HEK293 (cell line): Measurements from ENCODE around the gene DOCK9.
A peak's percentile ranks its signal among the peaks of the same experiment; 100 is the strongest.

Experiments
- CTCF ChIA-PET: fragments of 350-600 bp; formaldehyde crosslinking; extraction: SDS; loops from one replicate; lab custom pipeline; 2021; ENCODE audit warnings: antibody characterized with exemption; lab: Yijun Ruan, JAX
- POLR2A ChIA-PET: fragments of 300-600 bp; formaldehyde crosslinking; extraction: SDS; loops from one replicate; lab custom pipeline; 2020; ENCODE audit warnings: antibody characterized with exemption, inconsistent platforms; lab: Yijun Ruan, JAX
- H3K27ac ChIP-seq: fragments of 200-500 bp; sonication (Bioruptor generic); 2 replicates; pipeline ENCODE4 v1.5.1; 2014; ENCODE audit warnings: low read depth, low read length, control low read depth, inconsistent platforms; ENCODE audit errors: extremely low read depth
- H3K36me3 ChIP-seq, 2 experiments: fragments of 200-500 bp in 1 of 2; sonication (Bioruptor generic) in 1 of 2; 1 replicate in 1 of 2; 2 replicates in 1 of 2; pipeline ENCODE4 v1.5.1; 2014 to 2017; ENCODE audit warnings: inconsistent platforms in 2 of 2, low read length in 2 of 2; ENCODE audit not compliant: control insufficient read depth in 2 of 2, insufficient read depth in 1 of 2
- H3K4me1 ChIP-seq: fragments of 200-500 bp; sonication (Bioruptor generic); 2 replicates; pipeline ENCODE4 v1.5.1; 2014; ENCODE audit warnings: mild to moderate bottlenecking, low read length, inconsistent platforms; ENCODE audit not compliant: control insufficient read depth, insufficient read depth
- H3K4me3 ChIP-seq: 2 replicates; pipeline ENCODE4 v1.5.1; 2011; ENCODE audit warnings: low read depth, mild to moderate bottlenecking, control low read depth, low read length, moderate library complexity
- H3K9me3 ChIP-seq: fragments of 200-500 bp; sonication (Bioruptor generic); 2 replicates; pipeline ENCODE4 v1.5.1; 2014; ENCODE audit warnings: low read depth, low read length, inconsistent platforms; ENCODE audit not compliant: control insufficient read depth, insufficient read depth
- EGR2 ChIP-seq: fragments of 450-650 bp; formaldehyde crosslinking; IDR thresholded peaks from 2 replicates; pipeline ENCODE4 v1.5.1; 2016; ENCODE audit warnings: low read depth, missing biosample characterization, missing genetic modification characterization
- GLI2 ChIP-seq: fragments of 450-650 bp; formaldehyde crosslinking; IDR thresholded peaks from 2 replicates; pipeline ENCODE4; 2017; ENCODE audit warnings: missing biosample characterization, missing genetic modification characterization, low read depth, borderline replicate concordance
- KLF1 ChIP-seq: fragments of 450-650 bp; formaldehyde crosslinking; IDR thresholded peaks from 2 replicates; pipeline ENCODE4 v1.5.1; 2016; ENCODE audit warnings: missing biosample characterization, missing genetic modification characterization
- MZF1 ChIP-seq: fragments of 450-650 bp; formaldehyde crosslinking; IDR thresholded peaks from 2 replicates; pipeline ENCODE4 v1.5.1; 2017; ENCODE audit warnings: missing biosample characterization, missing genetic modification characterization, borderline replicate concordance
- PRDM10 ChIP-seq: fragments of 450-650 bp; formaldehyde crosslinking; IDR thresholded peaks from 2 replicates; pipeline ENCODE4 v1.5.1; 2016; ENCODE audit warnings: missing biosample characterization, missing genetic modification characterization
- SCRT2 ChIP-seq: fragments of 450-650 bp; formaldehyde crosslinking; IDR thresholded peaks from 2 replicates; pipeline ENCODE4 v1.5.1; 2016; ENCODE audit warnings: missing biosample characterization, missing genetic modification characterization
- WT1 ChIP-seq: fragments of 450-650 bp; formaldehyde crosslinking; IDR thresholded peaks from 2 replicates; pipeline ENCODE4 v1.5.1; 2016; ENCODE audit warnings: missing biosample characterization, missing genetic modification characterization
- ZBTB17 ChIP-seq: fragments of 450-650 bp; formaldehyde crosslinking; IDR thresholded peaks from 2 replicates; pipeline ENCODE4 v1.5.1; 2016; ENCODE audit warnings: missing biosample characterization, missing genetic modification characterization
- ZFP3 ChIP-seq: fragments of 450-650 bp; formaldehyde crosslinking; IDR thresholded peaks from 2 replicates; pipeline ENCODE4 v1.5.1; 2016; ENCODE audit warnings: low read depth, missing biosample characterization, missing genetic modification characterization
- ZNF121 ChIP-seq: fragments of 450-650 bp; formaldehyde crosslinking; IDR thresholded peaks from 2 replicates; pipeline ENCODE4 v1.5.1; 2016; ENCODE audit warnings: missing biosample characterization, missing genetic modification characterization
- ZNF133 ChIP-seq: fragments of 450-650 bp; formaldehyde crosslinking; IDR thresholded peaks from 2 replicates; pipeline ENCODE4 v1.5.1; 2016; ENCODE audit warnings: missing biosample characterization, missing genetic modification characterization
- ZNF16 ChIP-seq: fragments of 450-650 bp; formaldehyde crosslinking; IDR thresholded peaks from 2 replicates; pipeline ENCODE4 v1.5.1; 2016; ENCODE audit warnings: low read depth, missing biosample characterization, missing genetic modification characterization
- ZNF366 ChIP-seq: fragments of 450-650 bp; formaldehyde crosslinking; conservative IDR thresholded peaks from 2 replicates; pipeline ENCODE4 v1.5.1; 2016; ENCODE audit warnings: missing biosample characterization, missing genetic modification characterization
- ZNF501 ChIP-seq: fragments of 450-650 bp; formaldehyde crosslinking; IDR thresholded peaks from 2 replicates; pipeline ENCODE4 v1.5.1; 2016; ENCODE audit warnings: missing biosample characterization, missing genetic modification characterization
- ZNF514 ChIP-seq: fragments of 450-650 bp; formaldehyde crosslinking; IDR thresholded peaks from 2 replicates; pipeline ENCODE4 v1.5.1; 2016; ENCODE audit warnings: missing biosample characterization, missing genetic modification characterization
- ZNF549 ChIP-seq: fragments of 450-650 bp; IDR thresholded peaks from 2 replicates; pipeline ENCODE4 v1.5.1; 2018; ENCODE audit warnings: missing biosample characterization, missing genetic modification characterization, mild to moderate bottlenecking, inconsistent platforms, moderate library complexity
- ZNF610 ChIP-seq: fragments of 450-650 bp; formaldehyde crosslinking; IDR thresholded peaks from 2 replicates; pipeline ENCODE4 v1.5.1; 2016; ENCODE audit warnings: missing biosample characterization, missing genetic modification characterization, borderline replicate concordance
- ZNF629 ChIP-seq: fragments of 450-650 bp; formaldehyde crosslinking; IDR thresholded peaks from 2 replicates; pipeline ENCODE4 v1.5.1; 2017; ENCODE audit warnings: missing biosample characterization, missing genetic modification characterization
- ZNF660 ChIP-seq: fragments of 450-650 bp; IDR thresholded peaks from 2 replicates; pipeline ENCODE4 v1.5.1; 2018; ENCODE audit warnings: missing biosample characterization, mild to moderate bottlenecking, missing genetic modification characterization
- ZSCAN23 ChIP-seq: fragments of 450-650 bp; formaldehyde crosslinking; IDR thresholded peaks from 2 replicates; pipeline ENCODE4 v1.5.1; 2016; ENCODE audit warnings: missing biosample characterization, missing genetic modification characterization

The DOCK9 gene

GRCh38 chr13:98878486-98879126 is 99.3 kb downstream of the DOCK9 start:
- peaks cover 0 to 40% of the 10 kb centered on the region in 2 experiments; a peak in 1 of 3 replicates for H3K36me3 ChIP-seq
- POLR2A ChIA-PET, result no interaction called here
- TF ChIP-seq ZBTB17 (tag by site-specific recombination) (peak; percentile 28; the same call in 1 of the 2 replicates), ZNF629 (tag by site-specific recombination) (no peak)
- TF ChIP-seq, all 188 proteins: peak for 1
- CTCF ChIA-PET, result no interaction called here
- H3K4me1 ChIP-seq, result no peaks in the 10 kb centered on the region
- no peak overlapping the region for H3K27ac ChIP-seq
- no peaks in the 10 kb centered on the region for H3K9me3 ChIP-seq
- no peak overlapping the region for H3K4me3 ChIP-seq

- Histone ChIP-seq H3K27ac (no peak overlapping the region), H3K4me3 (no peak overlapping the region), H3K4me1 (no peaks in the 10 kb centered on the region), H3K36me3 (peaks cover 0 to 40% of the 10 kb centered on the region in 2 experiments; a peak in 1 of 3 replicates), H3K9me3 (no peaks in the 10 kb centered on the region)
- CTCF ChIA-PET, result no interaction called here
- POLR2A ChIA-PET, result no interaction called here
- TF ChIP-seq PRDM10 (no peak), ZNF366 (tag by site-specific recombination) (no peak), ZNF549 (tag by site-specific recombination) (no peak), ZNF16 (no peak), KLF1 (tag by site-specific recombination) (no peak), ZNF514 (no peak), ZNF610 (no peak), WT1 (tag by site-specific recombination) (no peak), GLI2 (tag by site-specific recombination) (no peak), EGR2 (tag by site-specific recombination) (no peak), ZNF501 (no peak), ZSCAN23 (tag by site-specific recombination) (no peak), ZNF133 (tag by site-specific recombination) (no peak), ZNF629 (tag by site-specific recombination) (no peak), SCRT2 (no peak), ZNF660 (tag by site-specific recombination) (no peak), MZF1 (tag by site-specific recombination) (no peak)
- TF ChIP-seq, all 188 proteins: peak for 0
Measured at GRCh38 chr13:98877936-98878335, 99.9 kb downstream of the DOCK9 start.

GRCh38 chr13:98877466-98877865 is 100.4 kb downstream of the DOCK9 start:
- Histone ChIP-seq H3K36me3 (peaks cover 0 to 35% of the 10 kb centered on the region in 2 experiments; a peak in 1 of 3 replicates), H3K4me1 (no peaks in the 10 kb centered on the region), H3K4me3 (no peak overlapping the region), H3K9me3 (no peaks in the 10 kb centered on the region), H3K27ac (no peak overlapping the region)
- ChIA-PET POLR2A (no interaction called here), CTCF (no interaction called here)
- TF ChIP-seq ZFP3 (tag by site-specific recombination), result 0 out of 2 replicates have a peak, but pooled peaks have one; percentile 31
- TF ChIP-seq ZNF121 (tag by site-specific recombination), result no peak
